ENCODE data around the gene TRMU.
A peak's percentile ranks its signal among the peaks of the same experiment; 100 is the strongest.

Gene TRMU

GRCh38 chr22:46357711-46358520 is 22.4 kb downstream of the TRMU start:
- DNase-seq = no peak

- no peak for DNase-seq
Measured at GRCh38 chr22:46358766-46359165, 23.3 kb downstream of the TRMU start.

GRCh38 chr22:46359362-46359761 is 23.8 kb downstream of the TRMU start:
- DNase-seq = no peak

- no peak for DNase-seq
Measured at GRCh38 chr22:46360097-46360496, 24.6 kb downstream of the TRMU start.

GRCh38 chr22:46360891-46361290 is 25.4 kb downstream of the TRMU start:
- no peak for DNase-seq

- no peak for DNase-seq
Measured at GRCh38 chr22:46361826-46362202, 26.3 kb downstream of the TRMU start.

GRCh38 chr22:46362203-46362933 is 26.9 kb downstream of the TRMU start:
- DNase-seq = no peak

GRCh38 chr22:46362934-46363515 is 27.5 kb downstream of the TRMU start:
- no peak for DNase-seq

- DNase-seq = no peak
Measured at GRCh38 chr22:46363611-46364321, 28.3 kb downstream of the TRMU start.

GRCh38 chr22:46364341-46365165 is 29.0 kb downstream of the TRMU start:
- DNase-seq = no peak

- DNase-seq = no peak
Measured at GRCh38 chr22:46365166-46365624, 29.7 kb downstream of the TRMU start.

GRCh38 chr22:46366327-46366731 is 30.8 kb downstream of the TRMU start:
- no peak for DNase-seq

GRCh38 chr22:46366801-46367706 is 31.5 kb downstream of the TRMU start:
- DNase-seq = no peak

GRCh38 chr22:46367707-46368191 is 32.2 kb downstream of the TRMU start:
- peak; percentile 79 to 83 for DNase-seq

- DNase-seq = no peak
Measured at GRCh38 chr22:46368422-46368821, 32.9 kb downstream of the TRMU start.

- no peak for DNase-seq
Measured at GRCh38 chr22:46368871-46369715, 33.6 kb downstream of the TRMU start.

- DNase-seq = no peak
Measured at GRCh38 chr22:46369716-46370583, 34.4 kb downstream of the TRMU start.

- DNase-seq = no peak
Measured at GRCh38 chr22:46370584-46371291, 35.2 kb downstream of the TRMU start.

Measured in activated CD4-positive, alpha-beta T cell treated with anti-CD3 and anti-CD28 coated beads, Interleukin-2, amount 50 U/mL, for 48 hours (primary cell).